ENCODE results near the gene TMEM131.

TMEM131 gene

DNA sequence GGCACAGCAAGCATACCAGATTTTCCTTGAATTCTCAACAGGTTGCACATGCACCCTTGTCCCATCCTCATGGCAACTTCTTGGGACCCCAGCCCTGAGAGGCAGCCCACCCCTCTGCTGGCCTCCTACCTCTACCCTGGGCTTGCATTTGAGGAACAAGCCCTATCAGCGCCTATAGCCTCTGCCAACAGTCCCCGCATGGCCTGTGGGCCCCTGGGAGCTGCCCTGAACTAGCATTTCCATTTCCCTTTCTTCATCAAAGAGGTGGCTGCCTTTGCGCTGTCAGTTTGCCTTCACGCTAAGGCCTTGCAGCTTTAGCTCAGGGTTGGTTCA is 287.7 kb downstream of the TMEM131 start:
- ChIA-PET POLR2A (no interaction called here), CTCF (interaction anchor here (0.7 to 3.4 kb wide), 5 partner anchors 8 to 677 kb away, joined by 3 to 42 read pairs (median 3); partner anchors contain the start of gene ACTR1B)
- no peaks in the 10 kb centered on the region for H3K4me1 ChIP-seq (ENCODE audit: control insufficient read depth, insufficient read depth, low read length)
- H3K27ac ChIP-seq (ENCODE audit: extremely low read depth, low read depth, low read length): no peak overlapping the region
- TF ChIP-seq OSR2 (tag by site-specific recombination; IDR thresholded peaks at IDR 0.05) (no peak), ZNF24 (tag by site-specific recombination; IDR thresholded peaks at IDR 0.05) (no peak), REPIN1 (tag by site-specific recombination; IDR thresholded peaks at IDR 0.05; ENCODE audit: low read depth) (no peak), ZBTB21 (tag by site-specific recombination; IDR thresholded peaks at IDR 0.05) (no peak), GLI4 (tag by site-specific recombination; IDR thresholded peaks at IDR 0.05) (no peak)
- no peaks in the 10 kb centered on the region for H3K36me3 ChIP-seq (ENCODE audit: control insufficient read depth in 2 of 2, insufficient read depth in 1 of 2, low read length in 2 of 2)
- no peaks in the 10 kb centered on the region for H3K9me3 ChIP-seq (ENCODE audit: control insufficient read depth, insufficient read depth, low read depth, low read length)
- H3K4me3 ChIP-seq (ENCODE audit: low read depth, low read length): no peak overlapping the region

DNA sequence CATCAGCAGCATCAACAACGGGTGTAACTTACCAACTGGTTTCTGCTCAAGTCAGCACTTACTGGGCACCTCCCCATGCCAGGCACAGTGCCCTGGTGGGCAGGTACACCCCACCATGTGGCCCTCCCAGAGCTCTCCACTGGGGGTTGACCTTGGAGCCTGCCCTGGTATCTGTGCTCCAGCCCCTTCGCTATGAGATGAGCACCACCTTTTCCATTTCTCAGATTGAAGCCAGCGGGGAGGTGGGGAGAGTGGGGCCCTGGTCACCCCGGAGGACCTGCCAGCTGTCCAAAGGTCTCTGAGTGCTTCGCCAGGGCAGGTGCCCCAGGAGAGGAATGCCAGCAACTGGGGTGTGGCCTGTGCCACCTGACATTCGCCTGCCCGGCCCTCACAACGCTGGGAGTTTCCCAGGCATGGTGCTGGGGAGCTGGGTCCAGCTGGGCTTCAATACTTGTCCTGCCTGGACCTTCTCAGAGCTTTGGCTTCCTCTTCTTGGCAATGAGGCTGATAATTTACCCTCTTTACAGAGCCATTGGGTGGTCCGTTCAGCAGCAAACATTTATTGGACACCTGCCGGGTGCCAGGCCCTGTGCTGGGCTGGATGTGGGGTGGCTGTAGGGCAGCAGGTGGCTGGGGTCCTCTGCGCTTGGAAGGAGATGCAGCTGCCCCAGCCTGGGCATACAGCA is 288.2 kb downstream of the TMEM131 start:
- CTCF ChIA-PET: interaction anchor here (0.7 to 1.6 kb wide), 4 partner anchors 33 to 678 kb away, joined by 3 to 4 read pairs (median 3); partner anchors contain the start of gene ACTR1B
- POLR2A ChIA-PET: no interaction called here
- H3K4me3 ChIP-seq (ENCODE audit: low read depth, low read length): no peak overlapping the region
- H3K9me3 ChIP-seq (ENCODE audit: control insufficient read depth, insufficient read depth, low read depth, low read length): no peaks in the 10 kb centered on the region
- TF ChIP-seq ZBTB21 (tag by site-specific recombination; IDR thresholded peaks at IDR 0.05) (no peak), ZNF221 (tag by site-specific recombination; IDR thresholded peaks at IDR 0.05; ENCODE audit: borderline replicate concordance) (no peak)
- TF ChIP-seq, protein P1, sequence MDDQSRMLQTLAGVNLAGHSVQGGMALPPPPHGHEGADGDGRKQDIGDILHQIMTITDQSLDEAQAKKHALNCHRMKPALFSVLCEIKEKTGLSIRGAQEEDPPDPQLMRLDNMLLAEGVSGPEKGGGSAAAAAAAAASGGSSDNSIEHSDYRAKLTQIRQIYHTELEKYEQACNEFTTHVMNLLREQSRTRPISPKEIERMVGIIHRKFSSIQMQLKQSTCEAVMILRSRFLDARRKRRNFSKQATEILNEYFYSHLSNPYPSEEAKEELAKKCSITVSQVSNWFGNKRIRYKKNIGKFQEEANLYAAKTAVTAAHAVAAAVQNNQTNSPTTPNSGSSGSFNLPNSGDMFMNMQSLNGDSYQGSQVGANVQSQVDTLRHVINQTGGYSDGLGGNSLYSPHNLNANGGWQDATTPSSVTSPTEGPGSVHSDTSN (CRISPR knock-in tag; IDR thresholded peaks at IDR 0.05): no peak
- no peaks in the 10 kb centered on the region for H3K4me1 ChIP-seq (ENCODE audit: control insufficient read depth, insufficient read depth, low read length)
- no peak overlapping the region for H3K27ac ChIP-seq (ENCODE audit: extremely low read depth, low read depth, low read length)
- no peaks in the 10 kb centered on the region for H3K36me3 ChIP-seq (ENCODE audit: control insufficient read depth in 2 of 2, insufficient read depth in 1 of 2, low read length in 2 of 2)

DNA sequence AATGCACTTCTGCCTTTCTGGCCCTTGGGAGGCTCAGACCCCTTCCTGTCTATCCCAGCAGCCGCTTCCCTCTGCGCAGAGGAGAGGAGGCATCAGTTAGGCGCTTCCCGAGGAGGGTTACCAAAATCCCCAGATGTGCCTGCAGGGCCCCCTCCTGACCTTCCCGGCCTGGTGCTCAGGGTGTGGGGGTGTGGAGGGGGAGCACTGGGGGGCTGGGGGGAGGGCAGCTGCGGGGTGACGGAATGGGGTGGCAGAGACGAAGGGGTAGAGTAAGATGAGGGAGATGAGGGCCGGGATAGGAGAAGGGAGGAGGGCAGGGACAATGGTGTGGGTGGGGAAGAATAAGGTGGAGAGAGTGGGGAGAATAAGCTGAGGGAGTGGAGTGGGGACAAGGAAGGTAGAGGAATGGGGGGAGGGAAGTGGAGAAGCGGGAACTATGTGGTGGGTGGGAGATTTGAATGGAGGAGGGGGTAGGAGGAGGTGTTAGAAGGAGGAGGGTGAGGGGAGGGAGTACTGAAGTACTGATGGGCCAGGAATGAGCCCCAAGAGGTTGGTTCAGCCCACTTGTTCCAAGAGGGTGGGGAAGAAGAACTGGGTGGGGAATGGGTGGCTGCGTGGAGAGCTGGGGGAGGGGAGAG is 288.9 kb downstream of the TMEM131 start:
- ChIA-PET CTCF (interaction anchor here (0.7 to 1.3 kb wide), 4 partner anchors 8 to 43 kb away, joined by 3 to 6 read pairs (median 4); partner anchors contain the start of gene ACTR1B), POLR2A (interaction anchor here (0.5 kb wide), 1 partner anchor 1511 kb away, joined by 3 read pairs; no protein-coding TSS in a partner anchor)
- no peak overlapping the region for H3K27ac ChIP-seq (ENCODE audit: extremely low read depth, low read depth, low read length)
- H3K4me3 ChIP-seq (ENCODE audit: low read depth, low read length): no peak overlapping the region
- H3K9me3 ChIP-seq (ENCODE audit: control insufficient read depth, insufficient read depth, low read depth, low read length): no peaks in the 10 kb centered on the region
- no peaks in the 10 kb centered on the region for H3K4me1 ChIP-seq (ENCODE audit: control insufficient read depth, insufficient read depth, low read length)
- no peaks in the 10 kb centered on the region for H3K36me3 ChIP-seq (ENCODE audit: control insufficient read depth in 2 of 2, insufficient read depth in 1 of 2, low read length in 2 of 2)
- TF ChIP-seq ZFHX2 (tag by site-specific recombination; conservative IDR thresholded peaks at IDR 0.05) (peak; percentile 83), ZNF785 (tag by site-specific recombination; IDR thresholded peaks at IDR 0.05) (no peak), ZNF157 (tag by site-specific recombination; IDR thresholded peaks at IDR 0.05) (no peak), EGR2 (tag by site-specific recombination; IDR thresholded peaks at IDR 0.05; ENCODE audit: low read depth) (peak; percentile 94), ZNF830 (tag by site-specific recombination; IDR thresholded peaks at IDR 0.05; ENCODE audit: low read depth) (no peak)
- TF ChIP-seq, protein P2, sequence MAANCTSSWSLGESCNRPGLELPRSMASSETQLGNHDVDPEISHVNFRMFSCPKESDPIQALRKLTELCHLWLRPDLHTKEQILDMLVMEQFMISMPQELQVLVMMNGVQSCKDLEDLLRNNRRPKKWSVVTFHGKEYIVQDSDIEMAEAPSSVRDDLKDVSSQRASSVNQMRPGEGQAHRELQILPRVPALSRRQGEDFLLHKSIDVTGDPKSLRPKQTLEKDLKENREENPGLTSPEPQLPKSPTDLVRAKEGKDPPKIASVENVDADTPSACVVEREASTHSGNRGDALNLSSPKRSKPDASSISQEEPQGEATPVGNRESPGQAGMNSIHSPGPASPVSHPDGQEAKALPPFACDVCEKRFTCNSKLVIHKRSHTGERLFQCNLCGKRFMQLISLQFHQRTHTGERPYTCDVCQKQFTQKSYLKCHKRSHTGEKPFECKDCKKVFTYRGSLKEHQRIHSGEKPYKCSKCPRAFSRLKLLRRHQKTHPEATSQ (tag by site-specific recombination; IDR thresholded peaks at IDR 0.05): no peak
- TF ChIP-seq, protein P3, sequence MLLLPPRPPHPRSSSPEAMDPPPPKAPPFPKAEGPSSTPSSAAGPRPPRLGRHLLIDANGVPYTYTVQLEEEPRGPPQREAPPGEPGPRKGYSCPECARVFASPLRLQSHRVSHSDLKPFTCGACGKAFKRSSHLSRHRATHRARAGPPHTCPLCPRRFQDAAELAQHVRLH (tag by site-specific recombination; IDR thresholded peaks at IDR 0.05): no peak
- TF ChIP-seq, protein P4, sequence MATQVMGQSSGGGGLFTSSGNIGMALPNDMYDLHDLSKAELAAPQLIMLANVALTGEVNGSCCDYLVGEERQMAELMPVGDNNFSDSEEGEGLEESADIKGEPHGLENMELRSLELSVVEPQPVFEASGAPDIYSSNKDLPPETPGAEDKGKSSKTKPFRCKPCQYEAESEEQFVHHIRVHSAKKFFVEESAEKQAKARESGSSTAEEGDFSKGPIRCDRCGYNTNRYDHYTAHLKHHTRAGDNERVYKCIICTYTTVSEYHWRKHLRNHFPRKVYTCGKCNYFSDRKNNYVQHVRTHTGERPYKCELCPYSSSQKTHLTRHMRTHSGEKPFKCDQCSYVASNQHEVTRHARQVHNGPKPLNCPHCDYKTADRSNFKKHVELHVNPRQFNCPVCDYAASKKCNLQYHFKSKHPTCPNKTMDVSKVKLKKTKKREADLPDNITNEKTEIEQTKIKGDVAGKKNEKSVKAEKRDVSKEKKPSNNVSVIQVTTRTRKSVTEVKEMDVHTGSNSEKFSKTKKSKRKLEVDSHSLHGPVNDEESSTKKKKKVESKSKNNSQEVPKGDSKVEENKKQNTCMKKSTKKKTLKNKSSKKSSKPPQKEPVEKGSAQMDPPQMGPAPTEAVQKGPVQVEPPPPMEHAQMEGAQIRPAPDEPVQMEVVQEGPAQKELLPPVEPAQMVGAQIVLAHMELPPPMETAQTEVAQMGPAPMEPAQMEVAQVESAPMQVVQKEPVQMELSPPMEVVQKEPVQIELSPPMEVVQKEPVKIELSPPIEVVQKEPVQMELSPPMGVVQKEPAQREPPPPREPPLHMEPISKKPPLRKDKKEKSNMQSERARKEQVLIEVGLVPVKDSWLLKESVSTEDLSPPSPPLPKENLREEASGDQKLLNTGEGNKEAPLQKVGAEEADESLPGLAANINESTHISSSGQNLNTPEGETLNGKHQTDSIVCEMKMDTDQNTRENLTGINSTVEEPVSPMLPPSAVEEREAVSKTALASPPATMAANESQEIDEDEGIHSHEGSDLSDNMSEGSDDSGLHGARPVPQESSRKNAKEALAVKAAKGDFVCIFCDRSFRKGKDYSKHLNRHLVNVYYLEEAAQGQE (tag by site-specific recombination; IDR thresholded peaks at IDR 0.05): no peak
- TF ChIP-seq, protein P5, sequence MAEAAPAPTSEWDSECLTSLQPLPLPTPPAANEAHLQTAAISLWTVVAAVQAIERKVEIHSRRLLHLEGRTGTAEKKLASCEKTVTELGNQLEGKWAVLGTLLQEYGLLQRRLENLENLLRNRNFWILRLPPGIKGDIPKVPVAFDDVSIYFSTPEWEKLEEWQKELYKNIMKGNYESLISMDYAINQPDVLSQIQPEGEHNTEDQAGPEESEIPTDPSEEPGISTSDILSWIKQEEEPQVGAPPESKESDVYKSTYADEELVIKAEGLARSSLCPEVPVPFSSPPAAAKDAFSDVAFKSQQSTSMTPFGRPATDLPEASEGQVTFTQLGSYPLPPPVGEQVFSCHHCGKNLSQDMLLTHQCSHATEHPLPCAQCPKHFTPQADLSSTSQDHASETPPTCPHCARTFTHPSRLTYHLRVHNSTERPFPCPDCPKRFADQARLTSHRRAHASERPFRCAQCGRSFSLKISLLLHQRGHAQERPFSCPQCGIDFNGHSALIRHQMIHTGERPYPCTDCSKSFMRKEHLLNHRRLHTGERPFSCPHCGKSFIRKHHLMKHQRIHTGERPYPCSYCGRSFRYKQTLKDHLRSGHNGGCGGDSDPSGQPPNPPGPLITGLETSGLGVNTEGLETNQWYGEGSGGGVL (tag by site-specific recombination; IDR thresholded peaks at IDR 0.05): 0 out of 2 replicates have a peak, but pooled peaks have one; percentile 16

Measured in HEK293 (cell line).